ENCODE results near the gene DHRS3. TPM values are rescaled to one million over a fixed set of nuclear protein-coding genes. Genes with fewer than 3 reads are reported as not detected.

DHRS3 gene
- total RNA-seq, 1 experiment from 2014 or later: 37.7 TPM

GRCh38 chr1:12577020-12577419 is 41.0 kb downstream of the DHRS3 start:
- DNase-seq (ENCODE audit: low spot score) (no peak), ATAC-seq (no peak)
- ChIA-PET CTCF (no interaction called here), POLR2A (no interaction called here)
- Mint-ChIP-seq H3K36me3 (peaks cover 21% of the 10 kb centered on the region), H3K4me3 (no peak overlapping the region), H3K4me1 (peaks cover 6% of the 10 kb centered on the region), H3K27ac (no peak overlapping the region), H3K27me3 (ENCODE audit: low read depth) (no peaks in the 10 kb centered on the region), H3K9me3 (no peaks in the 10 kb centered on the region)
- TF ChIP-seq ATF2 (CRISPR knock-in tag; IDR thresholded peaks at IDR 0.05; ENCODE audit: borderline replicate concordance, low read depth): no peak
- TF ChIP-seq FOXP4 (CRISPR knock-in tag; IDR thresholded peaks at IDR 0.05): no peak
- TF ChIP-seq ZSCAN18 (CRISPR knock-in tag; IDR thresholded peaks at IDR 0.05): no peak
- no peak for TF ChIP-seq TEAD1 (CRISPR knock-in tag; IDR thresholded peaks at IDR 0.05)
- TF ChIP-seq STAT6 (CRISPR knock-in tag; conservative IDR thresholded peaks at IDR 0.05; ENCODE audit: low read depth): no peak
- no peak for TF ChIP-seq CREM (CRISPR knock-in tag; IDR thresholded peaks at IDR 0.05)
- TF ChIP-seq ARID4B (CRISPR knock-in tag; IDR thresholded peaks at IDR 0.05; ENCODE audit: borderline replicate concordance): no peak
- TF ChIP-seq SP1 (CRISPR knock-in tag; conservative IDR thresholded peaks at IDR 0.05): no peak
- TF ChIP-seq SOX15 (CRISPR knock-in tag; IDR thresholded peaks at IDR 0.05): no peak
- no peak for TF ChIP-seq ZNF532 (CRISPR knock-in tag; IDR thresholded peaks at IDR 0.05; ENCODE audit: borderline replicate concordance)
- no peak for TF ChIP-seq HMGA2 (CRISPR knock-in tag; IDR thresholded peaks at IDR 0.05)
- TF ChIP-seq ZNF416 (CRISPR knock-in tag; IDR thresholded peaks at IDR 0.05): no peak

All from WTC11 (cell line).